Stimulated activated naive CD8-positive, alpha-beta T cell treated with anti-CD3 and anti-CD28 coated beads, Interleukin-15, amount 100 ng/mL, for 72 hours (primary cell): Measurements from ENCODE around the gene LYPLA2.
"Not testable (repeated sequence)": the region's sequence is repeated elsewhere in the genome, so short reads cannot be mapped to it uniquely, and the experiment has no call there.

Experiments used
- ATAC-seq: fragments of 150-1000 bp; cut with Tn5 transposase; 2 replicates; pipeline ENCODE4 v1.10.0; 2021; ENCODE audit warnings: mild to moderate bottlenecking, moderate library complexity
- DNase-seq, 2 donors: peaks; one replicate each; pipeline ENCODE4 v3.0.0; 2021 to 2022
- H3K27ac Mint-ChIP-seq, 2 donors: one replicate each; pipeline ENCODE4 v1.8.0; 2022; ENCODE audit warnings: mild to moderate bottlenecking in 2 of 2, mixed read lengths in 2 of 2, moderate library complexity in 2 of 2
- H3K27me3 Mint-ChIP-seq: one replicate; pipeline ENCODE4 v1.8.0; 2022; ENCODE audit warnings: mixed read lengths
- H3K4me1 Mint-ChIP-seq: one replicate; pipeline ENCODE4 v1.8.0; 2022; ENCODE audit warnings: mild to moderate bottlenecking, mixed read lengths
- H3K4me3 Mint-ChIP-seq, 2 donors: one replicate each; pipeline ENCODE4 v1.8.0; 2022; ENCODE audit warnings: mild to moderate bottlenecking in 2 of 2, mixed read lengths in 2 of 2, moderate library complexity in 1 of 2
- H3K9me3 Mint-ChIP-seq, 2 donors: one replicate each; pipeline ENCODE4 v1.8.0; 2022; ENCODE audit warnings: mixed read lengths in 2 of 2

Gene LYPLA2

GRCh38 chr1:23793861-23794731 lies 3.2 kb downstream of the LYPLA2 start:
- H3K27ac Mint-ChIP-seq: no peak overlapping the region
- DNase-seq (no peak), ATAC-seq (no peak)
- no peaks in the 10 kb centered on the region for H3K9me3 Mint-ChIP-seq
- H3K4me3 Mint-ChIP-seq: no peak overlapping the region
- H3K4me1 Mint-ChIP-seq: peaks cover 61% of the 10 kb centered on the region
- H3K27me3 Mint-ChIP-seq: no peaks in the 10 kb centered on the region

- not testable (repeated sequence) for ATAC-seq, H3K27ac Mint-ChIP-seq, H3K9me3 Mint-ChIP-seq, DNase-seq, H3K27me3 Mint-ChIP-seq
- Mint-ChIP-seq H3K4me1 (peaks cover 67% of the 10 kb centered on the region), H3K4me3 (peak overlapping the region in 1 of 2 donors; percentile 5)
These were observed 3.8 kb downstream of the LYPLA2 start for GRCh38 chr1:23794732-23795182.

GRCh38 chr1:23795676-23796465 lies 4.9 kb downstream of the LYPLA2 start:
- peaks cover 60% of the 10 kb centered on the region for H3K4me1 Mint-ChIP-seq
- H3K4me3 Mint-ChIP-seq: no peak overlapping the region
- H3K9me3 Mint-ChIP-seq: no peaks in the 10 kb centered on the region
- peak overlapping the region in 1 of 2 donors; percentile 65 for H3K27ac Mint-ChIP-seq
- no peak for ATAC-seq
- no peak for DNase-seq
- no peaks in the 10 kb centered on the region for H3K27me3 Mint-ChIP-seq

- Mint-ChIP-seq H3K4me3 (no peak overlapping the region), H3K27ac (no peak overlapping the region), H3K4me1 (peaks cover 63% of the 10 kb centered on the region), H3K27me3 (no peaks in the 10 kb centered on the region), H3K9me3 (no peaks in the 10 kb centered on the region)
- DNase-seq (no peak), ATAC-seq (no peak)
These were observed 5.7 kb downstream of the LYPLA2 start for GRCh38 chr1:23796466-23797271.

- Mint-ChIP-seq H3K4me1 (peaks cover 59% of the 10 kb centered on the region), H3K27ac (no peak overlapping the region), H3K27me3 (no peaks in the 10 kb centered on the region), H3K4me3 (no peak overlapping the region), H3K9me3 (no peaks in the 10 kb centered on the region)
- DNase-seq (no peak), ATAC-seq (no peak)
These were observed 6.8 kb downstream of the LYPLA2 start for GRCh38 chr1:23797478-23798448.

- Mint-ChIP-seq H3K4me1 (peaks cover 50% of the 10 kb centered on the region), H3K4me3 (peak overlapping the region in 1 of 2 donors; percentile 93), H3K27me3 (no peaks in the 10 kb centered on the region), H3K9me3 (no peaks in the 10 kb centered on the region), H3K27ac (no peak overlapping the region)
- DNase-seq (no peak), ATAC-seq (no peak)
These were observed 7.8 kb downstream of the LYPLA2 start for GRCh38 chr1:23798662-23799142.

GRCh38 chr1:23799255-23799569 lies 8.3 kb downstream of the LYPLA2 start:
- H3K9me3 Mint-ChIP-seq: no peaks in the 10 kb centered on the region
- H3K4me1 Mint-ChIP-seq: peaks cover 45% of the 10 kb centered on the region
- H3K4me3 Mint-ChIP-seq: peak overlapping the region; percentile 93 to 98
- ATAC-seq (no peak), DNase-seq (no peak)
- H3K27ac Mint-ChIP-seq: no peak overlapping the region
- no peaks in the 10 kb centered on the region for H3K27me3 Mint-ChIP-seq

- Mint-ChIP-seq H3K4me3 (peak overlapping the region; percentile 93 to 98), H3K27me3 (no peaks in the 10 kb centered on the region), H3K27ac (peak overlapping the region; percentile 21 to 70), H3K9me3 (no peaks in the 10 kb centered on the region), H3K4me1 (peaks cover 39% of the 10 kb centered on the region)
- peak; percentile 29 for ATAC-seq
- DNase-seq: peak; percentile 28 to 52
These were observed 8.8 kb downstream of the LYPLA2 start for GRCh38 chr1:23799570-23800399.

GRCh38 chr1:23800400-23801337 lies 9.7 kb downstream of the LYPLA2 start, which contains the start of gene GALE:
Gene GALE, minus strand, starts transcription at chr1:23800754. Its CDS starts 1,747 bp downstream, at chr1:23799007.
- Mint-ChIP-seq H3K27me3 (no peaks in the 10 kb centered on the region), H3K4me1 (peaks cover 42% of the 10 kb centered on the region), H3K4me3 (peak within 1 kb of the TSS; percentile 93 to 98), H3K27ac (peak within 1 kb of the TSS; percentile 70 to 87), H3K9me3 (no peaks in the 10 kb centered on the region)
- ATAC-seq (peak; percentile 90), DNase-seq (peak; percentile 93 to 94)

GRCh38 chr1:23801338-23801748 lies 10.4 kb downstream of the LYPLA2 start:
- Mint-ChIP-seq H3K4me3 (peak overlapping the region; percentile 93 to 98), H3K27me3 (no peaks in the 10 kb centered on the region), H3K4me1 (peaks cover 42% of the 10 kb centered on the region), H3K9me3 (no peaks in the 10 kb centered on the region), H3K27ac (peak overlapping the region; percentile 68 to 87)
- ATAC-seq (no peak), DNase-seq (no peak)

- no peaks in the 10 kb centered on the region for H3K27me3 Mint-ChIP-seq
- ATAC-seq (no peak), DNase-seq (no peak)
- no peak overlapping the region for H3K27ac Mint-ChIP-seq
- peak overlapping the region; percentile 20 to 48 for H3K4me3 Mint-ChIP-seq
- H3K9me3 Mint-ChIP-seq: no peaks in the 10 kb centered on the region
- peaks cover 42% of the 10 kb centered on the region for H3K4me1 Mint-ChIP-seq
These were observed 10.9 kb downstream of the LYPLA2 start for GRCh38 chr1:23801876-23802275.

GRCh38 chr1:23802809-23803342 lies 11.9 kb downstream of the LYPLA2 start:
- H3K27ac Mint-ChIP-seq, ATAC-seq, H3K4me3 Mint-ChIP-seq, H3K27me3 Mint-ChIP-seq, H3K9me3 Mint-ChIP-seq, DNase-seq: not testable (repeated sequence)
- H3K4me1 Mint-ChIP-seq: peaks cover 42% of the 10 kb centered on the region
